Superior temporal gyrus (tissue), 1 donor: ENCODE results near the gene AKAP13.

Source experiments
- DNase-seq: peaks from one replicate; pipeline ENCODE4 v3.0.0-alpha.2; 2016; ENCODE audit errors: extremely low spot score

Gene AKAP13

DNA sequence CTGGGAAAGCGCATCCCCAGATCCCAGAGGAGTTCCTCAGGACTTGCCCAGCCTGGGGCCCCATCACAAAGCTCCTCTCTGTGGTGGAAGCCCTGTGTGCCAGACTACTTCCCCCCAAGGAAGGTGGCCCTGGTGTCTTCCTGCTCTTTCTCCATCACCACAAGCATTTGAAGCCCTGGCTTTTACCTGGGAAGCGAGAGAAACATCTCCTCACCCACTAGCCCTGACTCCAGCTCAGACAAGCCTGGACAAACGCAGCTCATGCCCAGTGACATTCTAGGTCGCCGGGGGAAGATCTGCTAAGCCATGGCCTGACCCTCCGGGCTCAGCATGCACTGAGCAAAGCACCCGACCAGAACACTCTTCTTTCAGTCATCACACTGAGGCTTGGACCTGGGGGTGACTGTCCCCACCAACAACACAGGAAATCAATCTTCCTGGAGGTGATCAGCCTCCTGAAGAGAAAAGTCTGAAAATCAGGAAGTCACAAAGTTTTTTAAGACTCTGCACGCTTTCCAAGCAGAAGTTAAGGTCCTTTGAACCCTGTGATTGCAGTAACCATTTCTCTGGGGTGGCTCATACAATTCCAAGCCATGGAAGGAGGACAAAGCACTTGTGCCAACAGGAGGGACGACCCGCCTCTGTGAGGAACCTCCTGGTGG is 373.5 kb downstream of the AKAP13 start:
- no peak for DNase-seq

DNA sequence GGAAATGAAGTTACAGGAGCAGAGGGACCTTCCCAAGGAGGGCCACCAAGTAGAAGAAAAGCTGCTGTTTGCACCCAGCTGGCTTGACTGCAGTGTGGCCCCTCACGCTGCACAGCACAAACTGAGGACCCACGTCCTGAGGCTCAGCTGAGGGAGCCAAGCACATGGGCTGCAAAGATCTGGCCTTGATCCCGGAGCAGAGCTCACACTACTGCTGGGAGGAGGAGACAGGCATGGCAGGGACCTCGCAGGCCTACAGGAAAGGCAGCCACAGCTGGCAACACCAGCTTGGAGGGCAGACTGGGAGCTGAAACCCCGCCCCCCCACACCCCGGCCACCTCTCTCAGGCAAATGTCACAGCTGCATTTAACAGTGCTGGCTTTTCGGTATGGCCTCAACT is 374.6 kb downstream of the AKAP13 start:
- DNase-seq, result no peak

DNA sequence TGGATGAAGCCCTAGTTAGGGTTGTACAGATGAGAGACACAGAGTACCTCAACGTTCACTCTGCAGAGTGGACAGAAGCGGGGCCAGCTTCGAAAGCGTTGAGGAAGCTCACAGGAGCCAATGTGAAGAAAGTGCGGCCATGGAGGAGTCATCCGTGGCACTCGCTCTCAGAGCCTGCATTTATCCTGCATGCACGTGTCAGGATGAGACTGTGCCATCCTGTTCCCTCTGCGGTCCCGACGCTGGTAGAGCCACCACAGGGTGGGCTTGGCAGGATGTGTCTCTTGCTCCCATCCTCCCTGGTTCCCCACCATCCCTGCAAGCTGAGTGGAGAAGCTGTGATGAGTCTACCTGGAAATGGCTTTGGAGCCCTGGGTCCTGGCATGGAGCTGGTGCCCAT is 375.1 kb downstream of the AKAP13 start:
- no peak for DNase-seq

DNA sequence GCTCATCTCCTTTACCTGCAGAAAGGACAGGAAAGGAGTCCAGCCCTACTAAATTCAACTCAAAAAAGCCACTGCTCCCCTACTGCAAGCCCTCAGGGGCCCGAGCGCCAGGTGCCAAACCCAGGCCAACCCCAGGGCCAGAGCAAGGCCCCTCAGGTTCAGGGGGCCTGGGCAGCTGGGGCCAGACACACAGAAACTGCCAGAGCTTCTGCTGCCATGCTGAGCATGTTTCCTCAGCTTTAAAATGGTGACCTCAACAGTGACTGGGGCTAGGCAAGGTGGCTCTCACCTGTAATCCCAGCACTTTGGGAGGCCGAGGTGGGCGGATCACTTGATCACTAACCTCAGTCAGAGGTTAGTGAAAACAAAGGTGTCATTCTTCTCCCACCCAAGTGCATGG is 375.5 kb downstream of the AKAP13 start:
- no peak for DNase-seq

DNA sequence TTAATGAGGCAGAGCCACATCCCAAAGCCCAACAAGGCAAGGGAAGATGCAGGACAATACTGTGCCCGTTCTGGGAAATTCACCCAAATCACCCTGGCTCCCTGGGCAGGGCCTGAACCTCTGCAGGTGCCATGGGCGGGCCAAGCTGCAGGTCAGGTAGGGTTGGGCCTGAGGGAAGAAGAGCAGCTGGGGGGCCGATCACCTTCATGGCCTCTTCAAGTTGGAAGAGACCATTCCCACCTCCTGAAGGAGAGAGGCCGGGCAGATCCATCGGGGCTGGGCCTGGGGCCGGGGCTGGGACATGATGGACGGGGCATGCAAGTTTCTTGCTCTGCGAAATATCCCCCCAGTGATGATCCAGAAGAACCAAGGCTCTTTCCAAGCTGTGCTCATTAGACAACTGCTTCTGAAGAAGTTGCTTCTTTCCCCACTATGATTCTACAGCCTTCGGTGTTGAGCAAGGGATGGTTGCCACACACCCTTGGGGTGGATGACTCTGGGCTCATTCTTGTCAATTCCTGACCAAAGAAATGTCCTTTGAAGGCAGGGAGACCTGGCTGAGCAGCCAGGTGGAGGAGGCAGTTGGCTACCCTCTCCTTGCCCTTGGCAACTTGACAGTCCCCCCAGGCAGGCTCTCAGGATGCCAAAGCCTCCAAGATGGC is 376.1 kb downstream of the AKAP13 start:
- DNase-seq, result no peak

DNA sequence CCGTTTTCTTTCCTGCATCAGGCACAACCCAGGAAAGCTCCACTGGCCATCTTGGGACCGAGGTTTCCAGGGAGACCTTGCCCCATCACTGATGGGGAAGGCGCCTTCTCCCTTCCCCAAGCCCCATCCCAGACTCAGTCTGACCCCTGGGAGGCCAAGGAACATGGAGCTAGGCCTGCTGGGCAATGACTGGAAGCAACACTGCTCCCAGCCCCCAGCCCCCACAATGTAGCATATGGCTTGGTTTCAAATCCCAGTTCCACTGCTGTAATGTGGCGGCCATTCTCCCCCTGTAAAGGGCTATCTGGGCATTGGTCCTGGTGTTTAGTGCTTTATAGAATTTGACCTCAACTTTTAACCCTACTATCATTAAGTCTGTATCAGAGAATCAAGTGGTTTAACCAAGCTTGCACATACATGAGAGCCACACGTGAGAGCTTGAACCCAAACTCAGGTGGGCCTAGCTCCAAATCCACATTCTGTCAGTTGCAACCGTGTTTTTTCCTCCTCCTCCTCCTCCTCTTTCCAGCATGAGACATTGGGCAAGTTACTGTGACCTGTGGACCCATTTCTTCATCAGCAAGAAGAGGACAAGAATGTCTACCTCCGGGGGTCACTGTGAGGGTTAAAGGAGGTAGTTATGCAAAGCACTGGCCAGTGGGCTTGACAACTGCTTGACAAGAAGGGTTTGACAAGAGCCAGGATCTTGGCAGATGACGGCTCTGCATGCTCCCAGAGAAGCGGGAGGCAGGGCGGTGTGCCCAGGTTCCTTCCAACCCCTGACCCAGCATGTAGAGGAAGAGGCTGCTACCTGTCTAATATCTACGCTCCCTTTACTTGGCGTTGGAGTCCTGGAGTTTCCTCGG is 376.9 kb downstream of the AKAP13 start:
- DNase-seq, result no peak

DNA sequence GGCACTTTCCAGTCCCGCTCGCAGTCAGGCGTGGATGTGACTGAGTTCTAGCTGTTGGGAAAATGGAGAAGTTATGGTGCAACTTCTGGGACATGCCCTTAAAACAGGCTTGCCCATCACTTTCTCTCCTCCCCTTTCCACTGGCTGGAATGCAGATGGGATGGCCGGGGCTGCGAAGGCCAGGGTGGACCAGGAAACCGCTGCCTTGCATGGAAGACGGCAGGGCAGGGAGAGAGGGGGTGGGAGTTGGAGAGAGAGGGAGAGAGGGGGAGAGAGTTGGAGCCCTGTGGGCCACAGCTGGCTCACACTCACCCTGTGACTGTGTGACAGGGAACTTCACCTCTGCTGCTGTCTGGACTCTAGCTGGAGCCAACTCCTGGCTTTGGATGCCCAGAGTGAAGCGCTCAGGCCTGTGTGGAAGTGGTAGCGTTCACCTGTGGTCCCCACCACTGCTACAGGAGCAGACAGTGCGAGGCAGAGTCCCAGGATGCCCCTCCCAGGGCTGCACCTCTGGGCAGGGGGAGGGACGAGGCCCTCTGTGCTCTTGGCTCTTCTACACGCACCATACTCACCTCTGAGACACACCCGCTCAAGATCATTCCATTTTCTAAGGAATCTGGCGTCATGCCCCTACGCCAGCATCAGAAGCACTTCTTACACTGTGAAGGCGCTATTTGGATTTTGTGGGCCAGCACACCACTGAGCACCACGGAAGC is 377.7 kb downstream of the AKAP13 start:
- no peak for DNase-seq

DNA sequence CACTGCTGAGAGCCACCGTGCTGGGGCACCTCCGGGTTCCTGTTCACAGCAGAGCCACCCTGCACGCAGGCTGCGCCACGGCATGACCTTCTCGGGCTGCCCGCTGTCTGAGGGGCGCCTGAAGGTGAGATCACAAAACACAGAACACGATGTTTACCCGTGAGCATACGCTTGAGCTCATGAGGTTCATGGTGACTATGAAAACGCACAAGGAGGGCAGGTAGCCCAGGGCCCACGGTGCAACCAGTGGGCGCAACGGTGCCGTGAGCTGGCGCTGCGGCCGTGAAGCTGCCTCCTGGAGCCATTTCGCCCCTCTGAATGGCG is 378.2 kb downstream of the AKAP13 start:
- no peak for DNase-seq

DNA sequence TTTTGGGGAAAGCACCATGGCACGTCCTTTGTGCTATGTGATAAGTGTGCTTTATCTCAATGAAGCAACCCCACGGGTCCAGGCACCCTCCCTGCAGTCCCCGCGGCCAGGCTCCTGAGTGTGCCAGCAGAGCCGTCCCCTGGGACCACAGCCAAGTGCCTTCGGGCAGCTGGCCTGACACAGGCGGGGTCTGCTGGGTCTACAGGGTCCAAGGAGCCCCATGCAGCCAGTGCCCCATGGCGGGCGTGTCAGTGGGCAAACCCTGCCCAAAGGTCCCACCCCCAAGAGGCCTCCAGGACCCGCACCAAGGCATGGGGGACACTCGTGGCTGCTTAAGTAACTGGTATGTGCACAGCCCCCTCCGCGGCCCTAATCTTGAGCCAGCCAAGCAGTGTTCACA is 379.0 kb downstream of the AKAP13 start:
- no peak for DNase-seq

DNA sequence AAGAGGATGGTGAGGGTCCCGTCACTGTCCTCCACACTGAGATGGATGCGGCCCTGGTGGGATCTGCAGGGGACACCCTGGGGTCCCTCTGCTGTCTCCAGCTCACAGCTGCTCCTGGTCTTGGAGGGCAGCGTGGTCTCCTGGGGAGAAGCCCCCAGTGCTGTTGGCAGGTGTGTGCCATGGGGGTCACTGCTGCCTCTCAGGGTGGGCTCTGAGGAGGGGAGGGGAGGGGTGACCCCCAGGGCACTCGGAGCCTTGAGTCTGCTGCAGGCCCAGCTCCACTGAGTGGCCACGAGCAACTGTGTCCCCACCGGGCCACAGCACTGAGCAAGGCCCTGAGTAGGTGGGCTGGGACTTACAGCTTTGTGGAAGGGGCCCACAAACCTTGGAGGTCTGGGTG is 379.6 kb downstream of the AKAP13 start:
- no peak for DNase-seq

DNA sequence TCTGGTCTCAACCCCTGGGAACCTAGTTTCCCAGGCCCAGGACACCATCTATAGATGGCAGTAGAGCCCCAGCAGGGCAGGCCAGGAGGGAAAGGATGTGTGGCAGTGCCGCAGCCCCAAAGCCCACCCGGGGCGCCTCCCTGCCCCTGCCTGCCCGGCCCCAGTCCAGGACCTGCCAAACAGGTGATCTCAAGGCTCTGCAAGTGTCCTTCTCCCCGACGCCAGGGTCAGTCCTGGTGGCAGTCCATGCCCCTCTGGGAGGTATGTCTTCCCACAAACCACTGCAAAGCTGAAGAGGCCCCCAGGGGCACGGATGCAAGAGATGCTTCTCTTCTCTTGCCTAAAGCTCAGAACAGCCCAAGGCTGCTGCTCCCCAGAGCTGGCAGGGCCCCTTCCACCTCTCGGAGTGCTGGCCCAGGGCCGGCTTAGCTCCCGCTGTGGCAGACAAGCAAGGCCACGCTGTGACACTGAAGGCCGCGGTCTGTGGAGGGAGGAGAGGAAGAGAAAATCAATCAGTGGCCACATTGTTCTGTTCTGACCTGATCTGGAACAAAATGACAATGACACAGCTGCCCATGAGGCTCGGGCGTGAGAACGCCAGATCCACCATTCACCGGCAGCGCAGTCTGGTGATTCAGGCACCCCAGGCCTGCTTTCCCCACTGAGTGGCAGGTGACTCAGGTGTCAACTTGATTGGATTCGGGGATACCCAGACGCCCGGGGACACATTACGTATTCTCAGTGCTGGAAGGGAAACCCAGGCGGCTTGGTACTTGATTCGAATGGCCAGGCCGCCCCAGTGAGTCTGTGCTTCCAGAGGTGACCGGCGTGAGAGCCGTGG is 380.3 kb downstream of the AKAP13 start:
- DNase-seq, result no peak

DNA sequence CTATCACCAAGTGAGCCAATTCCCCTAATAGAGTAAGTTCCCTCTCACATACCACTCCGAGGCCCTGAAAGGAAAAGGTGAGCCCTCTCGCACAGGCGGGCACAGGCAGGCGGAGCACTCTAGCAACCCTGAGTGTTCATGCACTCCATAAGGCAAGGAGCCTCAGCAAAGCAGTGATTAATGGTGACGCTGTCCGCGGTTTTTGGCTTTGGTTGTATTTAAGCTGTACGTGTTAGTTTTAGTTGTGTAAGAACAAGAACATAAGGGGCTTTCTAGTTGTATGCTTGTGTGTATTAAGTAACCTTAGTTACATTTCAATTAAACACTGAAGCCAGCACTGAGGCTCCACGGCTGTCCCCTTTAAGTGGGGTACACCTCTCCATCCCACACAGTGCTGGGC is 381.2 kb downstream of the AKAP13 start:
- no peak for DNase-seq

DNA sequence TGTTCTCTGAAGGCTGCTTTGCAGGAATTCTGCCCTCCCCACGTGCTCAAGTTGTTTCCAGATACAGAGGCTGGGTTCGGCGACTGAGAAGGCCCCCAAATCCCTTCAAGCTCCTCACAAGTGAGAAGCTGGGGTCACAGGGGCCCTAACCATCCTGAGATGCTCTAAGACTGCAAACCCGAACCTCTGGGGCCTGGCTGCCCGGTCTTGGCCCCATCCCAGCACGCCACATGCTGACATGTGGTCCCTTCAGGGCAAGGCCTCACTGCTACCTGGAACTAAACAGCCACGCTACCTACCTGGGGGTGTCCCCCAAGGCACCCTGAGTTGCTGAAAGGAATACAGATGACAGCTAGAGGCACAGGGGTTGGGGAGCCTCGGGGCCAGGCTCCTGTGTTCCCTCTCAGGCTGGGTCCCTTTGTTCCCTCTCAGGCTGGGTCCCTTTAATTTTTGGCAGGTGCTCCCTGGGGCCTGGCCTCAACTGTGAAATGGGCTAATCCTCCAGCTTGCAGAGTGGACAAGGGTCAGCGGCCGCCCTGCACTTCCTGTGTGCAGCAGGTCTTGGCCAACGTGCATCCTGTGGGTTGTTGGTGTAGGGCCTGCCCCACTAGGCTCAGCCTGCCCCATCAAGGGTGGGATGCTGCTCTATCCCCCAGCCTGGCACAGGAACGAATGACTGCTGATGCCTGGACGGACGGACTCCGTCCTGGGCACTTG is 381.8 kb downstream of the AKAP13 start:
- DNase-seq, result no peak

DNA sequence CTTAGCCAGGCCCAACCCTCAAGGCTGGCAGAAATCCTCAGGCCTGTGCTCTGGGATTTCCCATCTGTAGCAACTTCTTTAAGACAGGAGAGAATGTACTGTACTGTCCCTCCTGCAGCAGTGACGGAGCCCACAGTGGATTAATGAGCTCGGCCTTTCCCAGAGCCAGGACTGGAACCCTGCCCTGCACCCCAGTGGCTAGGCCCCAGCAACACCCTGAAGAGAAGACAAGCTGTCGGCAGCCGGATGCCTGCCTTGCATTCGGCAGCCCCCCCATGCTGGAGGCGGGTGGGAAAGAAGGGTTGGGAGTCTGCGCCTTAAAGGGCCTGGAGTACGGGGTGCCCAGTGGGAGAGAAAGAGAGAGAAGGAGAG is 382.3 kb downstream of the AKAP13 start:
- DNase-seq, result no peak

DNA sequence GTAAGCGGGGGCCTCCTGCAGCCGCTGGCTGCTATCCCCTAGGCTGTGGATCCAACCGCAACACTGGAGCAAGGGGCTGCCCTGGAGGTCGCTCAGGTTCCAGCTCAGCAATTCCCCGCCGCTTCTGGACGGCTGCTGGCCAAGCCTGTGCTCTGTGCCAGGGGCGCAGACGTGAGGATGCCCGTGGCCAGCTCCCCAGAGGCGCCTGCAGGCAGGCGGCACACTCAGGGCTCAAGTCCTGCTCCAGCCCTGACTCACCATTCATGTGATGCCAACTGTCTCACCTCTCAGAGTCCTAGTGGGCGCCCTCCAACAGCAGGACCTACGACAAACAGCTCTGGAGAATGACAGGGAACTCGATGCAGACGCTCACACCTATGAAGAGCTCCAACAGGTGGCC is 382.8 kb downstream of the AKAP13 start:
- DNase-seq, result no peak

DNA sequence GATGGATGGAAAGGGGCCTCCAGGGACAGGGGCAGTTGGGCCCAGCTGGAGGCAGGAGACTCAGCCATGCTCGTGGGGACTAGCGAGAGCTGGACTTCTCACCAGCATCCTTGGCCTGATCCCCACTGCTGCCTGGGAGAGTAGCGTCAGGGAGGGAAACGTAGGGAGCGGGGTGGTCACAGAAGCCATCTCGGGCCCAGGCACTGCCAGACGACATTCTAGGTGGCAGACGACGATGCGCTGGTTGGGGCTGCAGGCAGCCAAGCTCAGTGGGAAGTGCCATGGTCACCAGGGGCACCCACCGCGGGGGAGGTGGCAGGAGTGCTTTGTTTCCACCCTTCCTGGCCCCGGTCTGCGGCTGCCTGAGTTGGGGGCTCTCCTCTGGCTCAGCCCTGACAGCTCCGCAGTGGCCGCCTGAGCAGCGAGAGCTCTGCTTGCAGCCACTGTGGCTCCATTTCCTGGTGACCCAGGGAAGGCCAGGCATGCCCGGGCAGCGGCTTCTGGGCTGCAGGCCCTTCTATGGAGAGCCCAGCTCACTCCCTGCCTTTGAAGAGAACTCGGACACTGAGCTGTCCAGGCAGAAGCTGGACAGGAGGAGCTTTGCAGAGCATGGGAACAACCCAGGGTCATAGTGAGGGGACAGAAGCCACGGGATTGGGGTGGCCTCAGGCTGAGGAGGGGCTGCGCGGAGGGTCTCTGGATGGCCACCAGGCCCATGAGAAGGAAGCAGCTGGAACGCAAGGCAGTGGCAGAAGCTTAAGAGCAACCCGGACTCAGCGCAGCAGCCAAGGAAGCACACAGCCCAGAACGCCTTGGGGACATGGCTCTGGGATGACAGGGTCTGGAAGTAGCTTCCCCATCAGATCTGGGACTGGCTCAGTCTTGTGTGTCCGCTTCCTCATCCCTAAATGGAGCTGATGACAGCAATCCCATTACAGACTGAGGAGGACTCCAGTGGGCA is 383.6 kb downstream of the AKAP13 start:
- DNase-seq, result no peak

DNA sequence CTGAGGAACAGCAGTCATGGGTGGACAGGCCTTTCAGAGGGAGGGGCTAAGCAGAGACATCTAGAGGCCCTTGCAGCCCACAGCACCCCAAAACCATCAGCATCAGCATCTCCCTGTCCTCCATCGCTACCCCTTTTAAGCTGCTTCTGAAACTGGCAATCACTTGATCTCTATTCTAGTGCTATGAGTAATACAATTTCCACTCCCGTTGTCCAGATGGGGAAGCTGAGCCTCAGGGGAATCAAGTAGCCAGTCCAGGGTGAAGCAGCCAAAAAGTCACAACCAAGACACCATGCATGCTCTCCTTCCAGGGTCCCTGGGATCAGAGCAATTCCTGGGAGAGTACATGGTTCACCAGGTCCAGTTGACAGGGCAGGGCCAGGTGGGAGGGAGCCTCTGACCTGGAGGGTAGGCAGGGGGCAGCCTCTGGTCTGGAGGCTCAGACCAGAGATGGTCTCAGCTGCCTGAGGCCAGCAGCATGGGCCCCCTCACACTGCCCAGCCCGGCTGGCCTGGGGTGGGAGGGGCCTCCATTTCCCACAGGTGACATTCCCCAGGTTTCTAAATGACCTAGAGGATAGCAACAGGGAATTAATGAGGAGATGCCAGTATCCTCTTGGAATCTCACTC is 384.4 kb downstream of the AKAP13 start:
- DNase-seq, result no peak

DNA sequence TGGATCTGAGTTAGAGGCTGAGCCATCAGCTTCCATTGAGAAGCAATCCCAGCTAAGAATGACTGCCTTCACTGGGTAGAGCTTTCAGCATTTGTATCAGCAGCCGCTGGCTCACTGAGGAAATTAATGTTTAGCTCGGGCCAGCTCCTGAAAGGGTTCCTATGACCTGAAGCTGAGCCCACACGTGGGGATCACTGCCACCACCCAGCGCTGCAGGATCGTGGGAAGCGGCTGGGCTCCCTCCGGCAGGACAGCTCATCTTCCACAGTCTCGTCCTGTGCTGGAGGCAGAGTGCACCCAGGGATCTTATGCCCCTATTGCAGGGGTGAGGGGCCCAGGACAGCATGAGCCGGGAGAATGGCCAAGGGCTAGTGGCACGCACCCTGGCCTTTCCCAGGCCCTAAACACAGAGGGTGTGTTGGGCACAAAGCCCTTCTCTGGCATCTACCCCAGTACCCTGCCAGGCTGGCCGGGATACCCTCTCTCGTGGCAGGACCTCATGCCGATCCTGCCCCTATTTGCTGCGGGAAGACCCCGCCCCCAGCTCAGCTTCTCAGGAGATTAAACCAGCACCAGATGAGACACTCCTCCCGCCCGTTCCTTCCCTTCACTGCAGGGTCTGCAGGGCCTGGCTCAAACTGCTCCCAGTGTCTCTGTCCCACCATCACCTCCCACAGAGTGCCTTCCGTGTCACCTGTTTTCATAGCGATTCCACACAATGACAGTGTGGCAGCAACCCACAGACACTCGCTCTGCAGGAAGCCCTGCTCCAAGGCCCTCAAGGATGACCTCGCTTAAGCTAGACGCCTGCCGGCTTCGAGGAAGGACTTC is 385.8 kb downstream of the AKAP13 start:
- DNase-seq, result no peak
